NCI-H1105 treated with DMSO at 0.1 percent for 48 hours (cell line): ENCODE measurements around the gene SSBP3.
"Not testable (repeated sequence)": the region's sequence is repeated elsewhere in the genome, so short reads cannot be mapped to it uniquely, and the experiment has no call there.

Source experiments
- DNase-seq: peaks from one replicate; lab custom pipeline; 2025; lab: John Stamatoyannopoulos, UW

The SSBP3 gene

DNA sequence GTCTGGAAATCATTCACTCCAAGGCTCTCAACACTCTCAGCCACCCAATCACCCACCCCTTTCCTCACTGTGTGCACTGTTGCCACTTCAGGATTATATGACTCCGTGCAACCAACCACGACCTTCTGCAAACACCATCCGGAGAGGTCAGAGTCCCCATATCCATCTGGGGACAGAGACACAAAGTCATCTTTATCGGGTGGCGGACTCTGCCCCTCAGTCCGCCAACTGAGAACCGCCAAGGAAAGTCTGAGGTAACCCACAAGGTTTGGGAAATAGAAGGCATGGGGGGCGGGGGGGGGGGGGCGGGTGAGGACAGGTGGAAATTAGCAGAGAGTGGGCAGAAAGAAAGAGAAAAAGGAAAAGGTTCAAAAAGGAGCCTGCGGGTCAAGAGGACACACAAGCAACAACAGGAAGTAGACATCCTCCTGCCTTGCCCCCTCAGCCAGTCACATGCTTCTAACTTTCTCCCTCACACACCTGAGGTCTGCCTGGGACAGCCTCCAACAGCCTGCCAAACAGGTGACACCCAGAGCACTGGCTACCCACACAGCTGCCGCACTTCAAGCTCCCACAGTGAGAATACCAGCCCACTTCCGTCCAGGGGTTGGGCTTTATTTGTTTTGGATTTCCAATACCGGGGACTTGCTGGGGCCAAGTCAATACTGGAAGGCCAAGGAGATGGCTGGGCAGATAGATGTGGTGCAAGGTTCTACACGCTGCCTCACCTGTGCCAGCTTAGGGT lies 58.1 kb downstream of the SSBP3 start:
- peak; percentile 28 for DNase-seq

DNA sequence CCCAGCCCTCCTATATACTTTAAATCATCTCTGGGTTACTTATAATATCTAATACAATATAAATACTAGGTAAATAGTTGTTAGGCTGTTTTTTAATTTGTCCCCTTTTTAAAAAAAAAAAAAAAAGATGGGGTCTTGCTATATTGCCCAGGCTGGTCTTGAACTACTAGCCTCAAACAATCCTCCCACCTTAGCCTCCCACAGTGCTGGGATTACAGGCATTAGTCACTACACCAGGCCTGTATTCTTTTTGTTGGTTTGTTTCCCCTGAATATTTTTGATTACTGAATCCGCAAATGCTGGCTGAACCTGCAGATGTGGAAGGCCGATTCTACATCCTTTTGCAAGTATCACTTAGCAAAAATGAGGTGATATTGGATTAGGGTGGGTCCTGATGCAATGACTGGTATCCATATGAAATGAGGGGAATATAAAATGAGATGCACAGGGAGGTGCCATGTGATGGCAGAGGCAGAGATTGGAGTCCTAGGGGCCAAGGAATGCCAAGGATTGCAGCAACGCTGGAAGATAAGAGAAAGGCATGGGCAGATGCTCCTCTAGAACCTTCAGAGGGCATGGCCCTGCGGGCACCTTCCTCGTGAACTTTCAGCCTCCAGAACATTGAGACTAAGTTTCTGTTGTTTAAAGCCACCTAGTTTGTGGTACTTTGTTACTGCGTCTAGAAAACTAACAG lies 58.8 kb downstream of the SSBP3 start:
- no peak for DNase-seq

DNA sequence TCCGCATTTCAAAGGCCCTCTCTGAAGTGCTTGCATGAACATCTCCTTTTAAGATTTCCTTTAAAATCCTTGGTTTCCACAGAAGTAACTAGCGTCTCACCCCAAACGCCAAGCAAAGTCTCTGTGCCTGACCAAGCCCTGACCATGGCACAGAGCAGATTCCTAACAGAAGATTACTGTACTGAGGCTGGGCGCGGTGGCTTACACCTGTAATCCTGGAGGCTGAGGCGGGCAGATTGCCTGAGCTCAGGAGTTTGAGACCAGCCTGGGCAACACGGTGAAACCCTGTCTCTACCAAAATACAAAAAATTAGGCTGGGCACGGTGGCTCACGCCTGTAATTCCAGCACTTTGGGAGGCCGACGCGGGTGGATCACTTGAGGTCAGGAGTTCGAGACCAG lies 60.6 kb downstream of the SSBP3 start:
- DNase-seq = not testable (repeated sequence)

DNA sequence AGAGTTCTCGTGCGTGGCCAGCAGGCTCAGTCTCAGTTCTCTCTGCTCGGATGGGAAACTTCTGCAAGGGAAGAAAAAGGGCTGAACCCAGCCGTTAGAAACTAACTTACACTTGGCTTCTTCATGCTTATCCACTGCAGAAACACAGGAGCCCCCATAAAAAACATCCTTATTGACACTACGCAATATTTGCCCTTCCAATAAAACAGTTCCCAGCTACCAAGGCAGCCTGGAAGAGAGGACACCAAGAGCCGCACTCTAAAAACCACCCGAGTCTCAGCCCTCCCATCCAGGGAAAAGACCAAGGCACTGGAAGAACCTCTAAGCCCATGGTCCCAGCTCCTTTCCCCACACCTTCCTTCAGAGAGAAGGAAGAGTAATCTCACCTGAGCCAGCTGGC lies 61.1 kb downstream of the SSBP3 start:
- DNase-seq = no peak

DNA sequence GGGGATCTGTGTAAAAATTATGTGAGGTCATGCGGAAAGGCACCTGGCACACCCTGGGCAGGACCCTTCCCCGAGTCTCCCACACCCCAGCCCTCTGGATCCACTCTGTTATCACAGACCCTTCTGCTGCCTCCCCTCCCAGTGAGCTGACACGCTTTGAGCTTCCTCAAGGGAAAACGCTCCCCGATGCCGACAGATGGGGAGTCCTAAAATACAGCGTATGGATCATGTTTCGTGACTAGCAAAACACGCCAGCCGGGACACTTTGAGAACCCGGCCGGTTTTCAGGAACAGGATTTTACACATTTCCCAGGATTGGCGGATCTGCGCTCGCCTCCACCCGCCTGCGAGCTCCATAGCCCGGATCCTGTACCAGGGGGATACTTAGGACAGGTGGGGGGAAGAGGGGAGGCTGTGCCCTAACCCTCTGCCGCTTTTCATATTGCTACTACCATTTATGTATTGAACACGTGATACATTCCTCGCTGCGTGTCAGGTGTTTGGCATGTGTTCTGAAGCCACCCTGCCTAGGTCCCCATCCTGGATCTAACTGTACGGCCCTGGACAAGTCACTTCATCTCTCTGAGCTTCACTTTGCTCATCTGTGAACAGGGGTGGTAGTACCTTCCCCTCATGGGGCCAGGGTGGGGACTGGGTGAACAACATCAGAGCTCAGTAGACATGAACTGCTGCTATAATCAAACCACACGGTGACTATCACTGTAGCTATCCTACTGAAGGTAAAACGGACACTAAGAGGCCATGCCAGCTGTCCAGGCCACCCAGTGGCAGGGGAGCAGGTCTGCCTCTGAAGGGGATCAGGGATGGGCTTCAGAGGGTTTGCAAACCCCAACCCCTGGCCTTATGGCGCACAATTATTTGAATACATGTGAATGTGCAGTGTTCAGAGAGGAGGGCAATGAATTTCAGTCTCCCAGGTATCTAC lies 63.2 kb downstream of the SSBP3 start:
- DNase-seq = no peak

DNA sequence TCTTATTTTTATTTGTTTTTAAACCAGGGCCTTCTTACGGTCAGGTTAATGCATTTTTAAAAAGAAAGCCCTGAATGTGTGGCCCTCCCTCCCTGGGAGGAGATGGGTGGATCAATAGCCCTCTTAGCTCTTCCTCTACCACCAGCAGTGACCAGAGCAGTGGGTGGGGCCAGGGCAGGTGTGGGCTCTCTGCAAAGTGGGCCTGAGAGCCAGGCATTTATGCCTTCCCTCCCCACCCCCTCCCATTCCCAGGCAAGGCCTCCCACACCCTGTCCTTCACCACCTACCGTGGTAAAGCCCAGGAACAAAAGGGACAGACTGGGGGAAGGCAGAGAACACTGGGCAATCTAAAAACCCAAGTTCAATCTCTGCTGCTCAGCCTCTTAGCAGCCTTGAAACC lies 63.9 kb downstream of the SSBP3 start:
- DNase-seq = no peak

DNA sequence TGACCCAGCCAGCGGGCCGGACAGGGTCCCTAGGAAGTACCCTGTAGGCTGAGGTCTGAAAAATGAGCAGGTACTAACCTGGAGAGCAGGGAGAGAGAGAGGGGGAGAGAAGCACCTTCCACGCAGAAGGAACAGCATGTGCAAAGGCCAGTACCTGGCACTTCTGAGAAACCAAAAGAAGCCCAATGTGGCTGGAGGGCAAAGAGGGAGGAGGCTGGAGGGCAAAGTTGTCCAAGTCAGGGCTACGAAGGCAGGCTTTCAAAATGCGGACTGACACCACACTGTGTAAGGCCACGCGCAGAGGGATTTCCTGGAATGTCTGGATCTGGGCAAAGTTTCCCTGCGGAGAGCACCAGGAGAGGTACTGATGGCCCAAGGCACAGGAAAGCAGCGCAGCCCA lies 64.4 kb downstream of the SSBP3 start:
- DNase-seq = no peak

DNA sequence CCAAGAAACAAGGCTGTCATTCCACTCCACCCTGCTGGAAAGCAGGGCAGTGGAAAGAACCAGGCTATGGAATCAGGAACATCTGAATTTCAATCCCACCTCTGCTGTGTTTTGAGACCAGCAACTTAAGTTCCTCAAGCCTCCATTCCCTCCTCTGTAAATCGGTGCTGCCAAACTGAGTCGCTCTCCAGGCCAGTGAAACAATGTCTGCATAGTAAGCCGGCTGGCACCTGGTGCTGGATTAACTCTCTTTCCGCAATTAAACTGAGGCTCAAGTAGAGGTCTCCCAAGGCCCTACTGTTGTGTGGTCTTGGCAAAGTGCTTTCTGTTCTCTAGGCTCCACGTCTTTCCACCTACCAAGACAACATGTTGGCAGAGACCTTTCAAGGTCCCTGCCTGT lies 65.3 kb downstream of the SSBP3 start:
- DNase-seq = no peak

DNA sequence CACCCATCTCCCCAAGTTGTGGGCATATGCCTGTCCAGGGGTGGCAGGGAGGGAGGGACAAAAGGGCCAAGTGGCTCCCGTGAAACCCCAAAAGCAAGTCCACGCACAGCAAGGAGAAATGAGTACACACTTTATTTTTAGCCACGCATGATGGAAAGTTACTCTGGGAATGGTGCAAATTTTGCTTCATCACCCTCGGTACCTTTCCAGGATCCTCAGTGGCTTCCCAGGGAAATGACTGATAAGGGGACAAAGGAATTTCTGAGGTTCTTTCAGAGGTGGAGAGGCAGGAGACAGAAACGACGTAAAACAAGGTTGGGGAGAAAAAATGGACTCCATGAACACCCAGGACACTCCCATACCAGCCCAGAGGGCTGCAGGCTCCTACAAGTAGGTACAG lies 65.8 kb downstream of the SSBP3 start:
- no peak for DNase-seq

DNA sequence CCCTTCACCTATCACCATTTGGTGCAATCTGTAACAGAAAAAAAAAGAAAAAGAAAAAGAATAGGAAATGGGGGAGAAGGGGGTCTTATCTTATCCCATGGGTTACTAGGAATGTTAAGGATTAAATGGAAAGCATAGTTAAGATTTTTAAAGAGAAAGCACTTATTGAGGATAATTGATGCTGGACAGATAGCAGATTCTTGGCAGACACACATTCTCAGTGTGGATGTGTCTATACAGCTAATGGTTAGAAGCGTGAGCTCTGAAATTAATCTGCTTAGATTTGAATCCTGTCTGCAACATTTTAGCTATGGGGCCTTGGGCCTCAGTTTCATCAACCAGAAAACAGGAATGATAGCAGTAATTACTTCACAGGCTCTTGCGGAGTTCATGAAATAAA lies 67.1 kb downstream of the SSBP3 start:
- DNase-seq = no peak

DNA sequence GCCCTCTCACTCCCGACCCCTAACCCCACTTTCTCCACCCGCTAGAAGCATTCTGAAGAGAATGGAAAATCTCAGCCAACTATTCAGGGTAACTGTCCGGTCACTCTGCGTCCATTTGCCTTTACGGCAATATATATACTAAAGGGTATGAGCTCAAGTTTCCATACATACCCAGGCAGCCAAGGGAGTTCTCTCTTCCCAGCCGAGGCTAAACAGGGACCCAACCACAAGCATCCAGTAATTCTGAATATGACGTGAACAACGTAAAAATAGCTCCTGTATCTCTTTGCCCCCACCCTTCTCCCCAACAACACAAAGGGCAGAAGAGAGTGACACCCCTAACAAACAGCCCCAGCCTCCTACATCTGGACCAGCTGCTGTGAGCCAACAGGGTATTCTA lies 67.7 kb downstream of the SSBP3 start:
- no peak for DNase-seq

DNA sequence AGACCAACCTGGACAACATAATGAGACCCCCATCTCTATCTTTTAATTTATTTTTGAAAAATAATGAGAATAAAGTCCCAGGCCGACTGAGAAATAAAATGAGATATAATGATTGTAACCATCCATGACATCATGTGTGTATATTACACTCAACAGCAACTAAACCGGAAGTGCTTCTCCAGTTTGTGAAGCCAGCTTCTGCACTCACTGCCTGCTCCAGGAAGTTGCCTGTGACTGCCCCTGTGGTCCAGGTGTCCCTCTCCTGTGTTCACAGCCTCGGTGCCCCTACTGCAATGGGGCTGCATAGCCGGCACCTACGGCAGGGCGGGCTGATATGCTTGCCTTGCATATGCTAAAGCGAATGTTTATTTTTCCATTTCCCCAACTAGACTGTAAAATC lies 68.3 kb downstream of the SSBP3 start:
- DNase-seq = no peak

DNA sequence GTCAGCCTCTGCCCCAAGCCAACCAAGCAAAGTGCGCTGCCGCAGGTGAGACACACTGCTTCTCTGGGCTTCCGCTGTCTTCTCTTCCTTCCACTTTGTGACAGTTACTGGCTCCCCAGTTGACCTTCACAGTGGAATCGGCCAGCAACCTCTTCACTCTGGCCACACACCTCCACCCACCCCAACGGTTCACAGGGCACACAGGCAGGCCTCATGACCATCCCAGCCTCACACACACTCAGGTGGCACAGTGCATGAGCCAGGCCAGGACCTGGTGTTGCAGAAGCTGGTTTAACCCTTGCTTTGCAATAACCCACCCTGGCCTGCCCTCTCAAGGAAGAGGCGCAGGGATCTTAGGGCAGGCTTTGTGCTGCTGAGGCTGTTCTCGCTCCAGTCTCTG lies 69.2 kb downstream of the SSBP3 start:
- no peak for DNase-seq

DNA sequence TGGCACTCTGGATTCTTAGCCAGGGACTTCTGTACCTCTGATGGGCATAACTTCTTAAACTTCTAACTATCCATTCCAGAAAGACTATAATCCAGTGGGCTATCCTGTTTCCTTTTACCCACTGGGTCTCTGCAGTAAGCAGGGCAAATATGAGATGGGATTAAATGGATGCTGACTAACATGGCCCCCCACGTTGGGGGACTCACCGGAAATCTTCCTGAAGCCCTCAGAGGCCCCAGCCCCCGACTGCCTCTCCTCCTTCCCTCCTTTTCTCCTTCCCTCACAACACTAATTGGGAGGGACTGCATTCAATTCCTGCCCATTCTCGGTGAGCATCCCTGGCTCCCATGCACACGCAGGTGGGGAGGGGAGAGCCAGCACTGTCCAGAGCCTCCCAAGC lies 70.1 kb downstream of the SSBP3 start:
- no peak for DNase-seq

DNA sequence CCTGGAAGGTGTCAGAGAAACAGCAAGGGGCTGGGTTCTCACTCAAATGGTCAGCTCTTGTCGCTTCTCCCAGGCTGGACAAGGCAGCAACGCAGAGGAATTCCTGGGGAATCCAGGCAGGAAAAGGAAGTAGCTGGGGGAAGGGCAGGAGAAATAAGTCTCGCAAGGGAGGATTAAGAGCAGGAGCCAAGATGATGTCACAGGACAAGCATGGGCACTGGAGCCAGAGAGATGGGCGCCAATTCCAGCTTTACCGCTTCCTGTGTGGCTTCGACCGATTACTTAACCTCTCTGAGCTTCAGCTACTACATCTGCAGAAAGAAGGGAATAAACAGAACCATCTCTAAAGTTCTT lies 70.5 kb downstream of the SSBP3 start:
- no peak for DNase-seq

DNA sequence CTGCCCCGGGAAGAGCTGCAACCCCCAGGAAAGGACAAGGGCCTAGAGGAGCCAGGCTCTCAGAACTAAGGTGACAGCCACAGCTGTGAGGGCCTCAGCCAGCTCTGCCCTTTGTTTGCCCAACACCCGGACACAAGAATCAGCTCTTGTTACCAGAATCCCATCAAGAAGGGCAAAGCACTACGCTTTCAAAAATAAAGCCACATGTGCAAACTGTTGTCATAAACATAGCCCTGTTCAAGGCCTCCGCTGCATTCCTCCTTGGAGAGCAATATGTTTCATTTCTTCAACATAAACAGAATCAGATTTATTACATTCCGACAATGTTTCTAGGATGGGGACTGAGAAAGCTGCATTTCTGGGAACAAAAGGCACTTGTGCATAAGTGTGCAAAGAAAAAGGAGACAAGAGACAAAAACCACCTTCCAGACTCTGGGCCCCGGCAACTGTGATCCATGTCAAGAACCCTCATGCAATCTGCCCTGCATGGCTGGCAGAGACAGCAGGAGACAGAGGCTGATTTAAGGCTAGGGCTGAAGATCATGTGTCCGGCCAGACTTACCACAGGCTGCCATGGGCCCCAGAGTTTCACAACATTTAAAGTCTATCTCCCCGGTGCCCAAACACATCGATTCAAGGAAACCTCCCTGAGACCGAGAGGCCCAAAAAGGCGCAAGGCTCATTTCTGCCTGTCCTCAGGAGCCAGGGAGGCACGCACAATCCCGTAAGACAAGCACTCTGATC lies 71.0 kb downstream of the SSBP3 start:
- DNase-seq = no peak

DNA sequence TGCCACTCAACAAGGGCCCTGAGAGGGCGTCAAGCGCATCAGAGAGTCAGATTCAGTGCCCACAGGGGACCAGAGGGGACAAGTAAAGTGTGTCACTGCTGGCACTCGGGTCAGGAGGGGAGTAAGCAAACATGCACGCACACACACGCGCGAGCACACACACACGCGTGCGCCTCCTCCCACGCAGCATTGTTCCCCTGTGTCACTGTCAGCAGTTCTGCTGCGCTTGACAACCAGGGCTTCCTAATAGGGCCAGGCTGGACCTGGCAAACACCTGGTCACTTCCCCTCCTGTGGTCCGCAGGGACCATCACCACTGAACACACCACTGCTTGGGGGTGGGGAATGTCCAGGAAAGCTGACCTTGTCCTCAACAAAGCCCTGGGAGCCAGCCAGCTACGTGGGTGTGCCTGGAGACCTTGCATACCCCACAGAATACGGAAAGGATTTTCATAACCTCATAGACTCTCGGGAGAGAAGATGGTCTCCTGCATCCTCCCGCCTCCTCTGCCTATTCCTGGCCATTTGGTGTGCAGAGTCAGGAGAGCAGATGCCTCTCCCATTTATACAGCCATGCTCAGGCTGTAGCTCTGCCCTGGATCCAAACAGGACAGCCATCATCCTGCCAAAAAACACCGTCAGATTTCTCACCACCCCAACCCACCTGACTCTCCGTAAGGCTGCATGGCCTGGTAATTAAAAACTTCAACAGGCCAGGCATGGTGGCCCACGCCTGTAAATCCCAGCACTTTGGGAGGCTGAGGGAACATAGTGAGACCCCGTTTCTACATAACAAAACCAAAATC lies 73.2 kb downstream of the SSBP3 start:
- DNase-seq = no peak

DNA sequence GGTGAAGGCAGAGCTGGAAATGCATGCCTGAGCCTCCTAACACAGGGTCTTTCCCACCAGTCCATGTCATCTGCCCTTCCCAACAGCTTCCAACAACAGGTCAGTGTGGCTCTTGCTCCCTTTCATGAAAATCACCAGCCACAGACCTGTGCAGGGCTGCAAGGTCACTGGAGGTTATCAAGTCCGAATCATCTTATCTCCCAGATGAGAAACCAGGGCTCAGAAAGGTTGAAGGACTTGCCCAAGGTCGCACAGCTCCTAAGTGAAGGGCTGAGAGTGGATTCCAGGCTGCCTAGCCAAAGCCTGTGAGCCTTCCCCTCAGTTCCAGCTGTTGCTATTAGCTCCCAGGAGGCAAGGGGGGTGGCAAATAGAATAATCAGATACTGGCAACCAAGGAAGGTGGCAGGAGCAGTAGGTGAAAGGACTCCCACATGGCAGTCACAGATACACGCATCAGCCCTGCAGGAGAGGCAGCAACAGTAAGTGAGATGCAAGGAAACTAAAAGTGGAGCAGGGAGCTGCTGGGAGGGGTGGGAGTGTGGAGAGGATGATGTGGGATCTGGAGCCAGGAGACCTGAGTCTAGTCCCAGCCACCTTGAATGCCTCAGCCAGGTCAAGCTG lies 74.2 kb downstream of the SSBP3 start:
- DNase-seq = no peak

DNA sequence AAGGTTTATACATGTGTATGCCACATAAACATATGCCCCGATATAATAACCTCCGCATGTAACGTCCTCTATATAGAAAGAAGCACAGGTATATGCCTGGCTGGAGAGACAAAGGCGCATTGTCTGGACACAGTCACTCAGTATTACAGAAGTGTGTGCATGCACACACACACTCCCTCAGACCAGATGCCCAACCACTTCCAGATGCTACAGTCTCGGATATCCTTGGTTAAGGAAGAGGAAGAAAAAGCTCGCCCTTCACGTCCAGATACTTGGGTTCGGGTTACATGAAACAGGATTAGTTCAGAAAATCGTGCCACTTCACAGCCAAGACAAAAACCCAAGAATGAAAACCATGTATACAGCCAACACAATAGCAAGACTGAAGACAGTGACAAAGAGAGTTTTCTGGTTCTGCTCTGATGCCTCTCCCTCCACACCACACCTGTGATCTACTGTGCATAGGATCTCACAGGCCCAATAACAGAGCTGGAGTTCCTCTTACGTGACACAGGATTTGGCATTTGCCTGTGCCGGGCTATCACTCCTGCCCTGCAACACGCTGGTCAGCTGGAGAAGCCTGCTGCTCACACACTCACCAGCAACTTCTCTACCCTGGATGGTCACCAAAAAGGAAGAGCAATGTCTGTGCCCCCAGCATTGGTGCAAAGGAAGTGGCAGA lies 75.0 kb downstream of the SSBP3 start:
- DNase-seq = no peak

DNA sequence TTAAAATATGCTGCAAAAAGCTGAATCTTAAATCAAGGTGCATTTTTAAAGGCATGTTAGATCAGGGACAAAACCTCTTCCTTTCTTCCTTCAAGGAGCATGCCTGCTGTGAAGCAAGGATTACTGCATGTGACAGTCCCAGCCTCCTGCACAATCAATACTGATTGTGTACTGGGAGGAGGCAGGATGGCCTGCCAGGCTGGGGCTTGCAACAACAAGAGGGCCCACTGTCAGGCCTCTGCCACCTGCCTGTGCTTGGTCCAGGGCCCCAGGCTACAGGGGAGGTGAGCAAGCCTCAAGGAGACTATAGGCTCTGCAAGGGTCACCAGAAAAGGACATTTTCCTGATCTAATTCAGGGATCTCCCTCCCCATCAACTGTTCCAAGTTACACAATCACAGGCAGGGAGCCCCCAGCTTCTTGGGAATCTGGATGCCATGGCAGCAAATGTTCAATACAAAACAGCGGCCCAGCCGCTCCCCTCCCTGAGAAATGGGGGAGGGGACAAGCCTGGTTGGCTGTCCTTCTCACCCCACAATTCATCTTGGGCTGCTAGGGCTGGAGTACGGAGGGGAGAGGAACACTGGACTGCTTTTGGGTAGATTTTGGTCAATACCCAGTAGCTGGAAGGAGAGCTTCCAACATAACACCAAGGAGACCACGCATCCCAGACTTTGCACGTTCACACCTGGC lies 76.7 kb downstream of the SSBP3 start:
- DNase-seq = no peak
